VCaP (cell line): ENCODE data around the gene NTRK1.

ENCODE experiments used
- H3K27ac ChIP-seq: fragments of 450-650 bp; 2 replicates; pipeline ENCODE4 v1.5.1; 2017
- TF ChIP-seq, protein P1 (sequence below): fragments of 450-650 bp; conservative IDR thresholded peaks from 2 replicates; pipeline ENCODE4 v1.5.1; 2017; ENCODE audit warnings: mild to moderate bottlenecking, moderate library complexity

Gene NTRK1

DNA sequence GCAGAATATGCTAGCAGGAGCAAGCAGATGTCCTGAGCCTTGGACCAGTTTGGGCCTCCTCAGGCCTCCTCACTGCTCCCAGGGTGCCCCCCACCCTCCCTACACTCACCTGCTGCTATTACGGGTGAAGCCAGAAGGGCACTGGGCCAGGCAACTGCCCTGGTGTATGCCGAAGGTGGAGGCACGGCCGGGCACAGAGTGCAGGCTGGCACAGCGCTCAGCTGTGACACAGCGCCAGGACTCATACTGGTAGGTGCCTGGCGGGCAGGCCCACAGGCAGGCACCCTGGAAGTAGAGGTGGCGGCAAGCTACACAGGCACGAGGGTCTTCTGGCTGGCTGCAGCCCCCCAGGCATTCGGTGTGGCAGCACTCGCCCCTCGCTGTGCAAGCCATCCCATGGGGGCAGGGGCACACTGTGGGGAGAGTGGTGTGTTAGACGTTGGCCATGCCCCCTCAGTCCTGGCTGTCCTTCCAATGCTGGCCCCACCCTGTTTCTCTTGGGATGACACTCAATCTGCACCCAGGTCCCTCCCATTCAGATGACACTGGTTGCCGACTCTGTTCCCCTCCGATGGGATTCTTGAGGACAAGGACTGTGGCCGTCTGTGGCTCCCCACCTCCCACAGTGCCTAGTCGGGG lies 8.8 kb upstream of the NTRK1 start:
- peak overlapping the region; percentile 36 for H3K27ac ChIP-seq
- TF ChIP-seq, protein P1, sequence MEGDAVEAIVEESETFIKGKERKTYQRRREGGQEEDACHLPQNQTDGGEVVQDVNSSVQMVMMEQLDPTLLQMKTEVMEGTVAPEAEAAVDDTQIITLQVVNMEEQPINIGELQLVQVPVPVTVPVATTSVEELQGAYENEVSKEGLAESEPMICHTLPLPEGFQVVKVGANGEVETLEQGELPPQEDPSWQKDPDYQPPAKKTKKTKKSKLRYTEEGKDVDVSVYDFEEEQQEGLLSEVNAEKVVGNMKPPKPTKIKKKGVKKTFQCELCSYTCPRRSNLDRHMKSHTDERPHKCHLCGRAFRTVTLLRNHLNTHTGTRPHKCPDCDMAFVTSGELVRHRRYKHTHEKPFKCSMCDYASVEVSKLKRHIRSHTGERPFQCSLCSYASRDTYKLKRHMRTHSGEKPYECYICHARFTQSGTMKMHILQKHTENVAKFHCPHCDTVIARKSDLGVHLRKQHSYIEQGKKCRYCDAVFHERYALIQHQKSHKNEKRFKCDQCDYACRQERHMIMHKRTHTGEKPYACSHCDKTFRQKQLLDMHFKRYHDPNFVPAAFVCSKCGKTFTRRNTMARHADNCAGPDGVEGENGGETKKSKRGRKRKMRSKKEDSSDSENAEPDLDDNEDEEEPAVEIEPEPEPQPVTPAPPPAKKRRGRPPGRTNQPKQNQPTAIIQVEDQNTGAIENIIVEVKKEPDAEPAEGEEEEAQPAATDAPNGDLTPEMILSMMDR: no peak

DNA sequence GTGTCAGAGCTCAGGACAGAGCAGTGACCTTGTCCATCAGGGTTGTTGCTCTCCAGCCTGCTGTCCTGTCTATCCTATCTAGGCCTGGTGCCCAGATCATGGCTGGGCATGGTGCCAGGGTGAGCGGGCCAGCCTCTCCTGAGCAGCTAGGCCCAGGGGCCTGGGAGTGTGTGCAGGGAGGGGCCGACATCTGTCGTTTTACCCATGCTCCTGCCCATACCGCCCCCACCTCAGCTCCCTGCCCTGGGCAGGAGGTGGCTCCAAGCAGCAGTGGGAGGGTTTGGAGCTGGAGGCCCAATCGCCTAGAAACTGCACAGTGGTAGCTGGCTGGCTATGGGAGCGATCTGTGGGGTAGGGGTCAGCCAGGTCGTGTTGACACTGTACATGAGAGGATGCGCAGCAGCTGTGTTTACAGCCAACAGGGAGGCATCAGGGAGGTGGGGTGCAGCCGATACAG lies 8.2 kb upstream of the NTRK1 start:
- H3K27ac ChIP-seq: peak overlapping the region; percentile 36
- TF ChIP-seq, protein P1: no peak

DNA sequence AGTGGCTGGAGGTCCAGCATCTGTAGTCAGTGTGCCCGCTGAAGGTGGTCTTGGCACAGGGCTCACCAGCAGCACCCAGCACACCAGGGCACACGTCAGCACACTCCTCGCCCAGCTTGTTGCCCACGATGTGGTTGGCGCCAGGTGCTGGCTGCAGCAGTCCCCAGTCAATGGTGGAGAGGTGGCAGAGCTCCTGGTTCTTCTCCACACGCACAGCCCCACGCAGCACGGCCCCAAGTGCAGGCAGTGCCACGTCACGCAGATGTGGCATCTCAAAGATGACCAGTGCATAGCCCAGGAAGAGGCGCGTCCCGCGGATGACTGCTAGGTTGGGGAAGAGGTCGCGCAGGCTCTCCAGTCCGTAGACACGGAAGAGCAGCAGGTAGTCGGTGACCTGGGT lies 6.9 kb upstream of the NTRK1 start:
- no peak overlapping the region for H3K27ac ChIP-seq
- TF ChIP-seq, protein P1: no peak

DNA sequence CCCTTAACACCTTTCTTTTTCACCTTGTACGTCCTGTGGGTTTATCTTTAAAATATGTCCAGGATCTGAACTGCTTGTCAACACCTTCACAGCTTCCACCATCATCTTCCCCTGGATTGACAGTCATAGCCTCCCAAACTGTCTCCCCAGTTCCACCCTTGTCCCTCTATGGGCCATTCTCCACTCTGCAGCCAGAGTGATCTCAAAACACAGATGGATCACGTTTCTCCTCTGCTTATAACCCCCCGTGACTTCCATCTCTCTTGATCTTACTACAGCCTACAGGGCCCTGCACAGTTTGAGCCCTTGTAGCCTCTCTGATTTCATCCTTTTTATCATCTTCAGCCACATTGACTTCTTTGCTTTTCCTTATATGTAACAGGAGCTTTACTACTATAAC lies 6.0 kb upstream of the NTRK1 start:
- TF ChIP-seq, protein P1: no peak
- H3K27ac ChIP-seq: no peak overlapping the region

DNA sequence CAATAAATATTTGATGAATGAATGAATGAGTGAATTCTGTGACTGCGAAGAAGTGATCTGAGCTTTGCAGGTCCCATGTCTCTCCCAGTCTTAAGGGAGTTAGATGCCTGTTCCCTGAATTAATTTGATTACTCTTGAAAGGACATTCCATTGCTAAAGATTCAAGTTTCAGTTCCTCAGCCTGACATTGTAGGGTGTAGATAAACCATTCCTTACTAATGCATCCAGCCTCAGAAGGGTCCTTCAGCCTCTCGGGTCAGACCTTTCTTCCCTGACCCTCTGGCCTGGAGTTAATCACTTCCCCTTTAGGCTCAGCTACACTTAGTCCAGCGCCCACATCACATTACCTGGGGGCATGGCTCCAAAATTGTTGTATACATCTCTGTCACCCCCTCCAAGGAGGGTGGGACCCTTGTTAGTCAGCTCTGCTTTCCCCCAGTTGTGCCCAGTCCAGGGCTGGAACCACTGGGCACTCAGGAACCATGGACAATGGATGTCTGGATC lies 4.3 kb upstream of the NTRK1 start:
- TF ChIP-seq, protein P1: no peak
- no peak overlapping the region for H3K27ac ChIP-seq

DNA sequence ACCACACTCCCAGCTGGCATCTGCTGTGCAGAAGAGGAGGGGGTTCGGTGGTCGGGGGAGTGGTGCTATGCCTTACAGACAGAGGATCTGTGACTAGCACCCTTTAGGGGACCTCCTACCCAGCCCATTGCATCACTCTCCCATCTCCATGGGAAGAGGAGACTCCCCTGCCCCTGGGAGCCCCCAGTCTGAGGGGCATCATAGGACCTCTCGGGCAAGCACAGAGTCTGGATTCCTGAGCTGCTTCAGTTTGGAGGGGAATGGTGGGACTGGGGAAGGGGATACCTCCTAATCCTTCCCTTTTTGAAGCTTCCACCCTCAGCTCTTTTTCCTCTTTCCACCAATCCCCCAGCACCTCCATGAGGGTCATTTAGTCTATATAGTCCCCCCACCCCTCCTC lies 3.1 kb upstream of the NTRK1 start:
- no peak overlapping the region for H3K27ac ChIP-seq
- TF ChIP-seq, protein P1: no peak

DNA sequence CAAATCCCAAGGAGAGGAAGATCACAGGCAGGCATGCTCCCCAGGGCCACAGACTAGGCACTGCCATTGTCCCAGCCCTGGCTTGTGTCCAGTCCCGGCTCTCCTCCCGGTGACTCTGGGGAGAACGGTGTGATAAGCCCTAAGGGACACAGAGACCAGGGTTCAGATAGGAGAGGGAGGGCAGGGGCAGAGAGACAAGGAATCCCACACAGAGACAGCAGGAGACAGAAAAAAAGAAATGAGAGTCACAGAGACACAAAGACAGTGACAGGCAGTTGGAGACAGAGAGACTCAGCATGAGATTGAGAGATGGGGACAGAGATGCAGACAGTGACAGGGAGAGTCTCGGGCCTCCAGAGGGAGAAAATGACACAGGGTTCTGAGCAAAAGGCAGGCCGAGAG lies 2.1 kb upstream of the NTRK1 start:
- no peak overlapping the region for H3K27ac ChIP-seq
- TF ChIP-seq, protein P1: no peak
